Measurements from ENCODE around the gene PCED1B. TPM values are rescaled to one million over a fixed set of nuclear protein-coding genes. Genes with fewer than 3 reads are reported as not detected.

Gene PCED1B
- total RNA-seq, 3 donors from 2014 or later, result 1.6 to 6.2 (median 5.1) TPM

- H3K27me3 ChIP-seq, result no peaks in the 10 kb centered on the region
- H3K4me1 ChIP-seq, result no peaks in the 10 kb centered on the region
- TF ChIP-seq POLR2A (IDR thresholded peaks at IDR 0.05) (no peak), CTCF (IDR thresholded peaks at IDR 0.05) (no peak), POLR2AphosphoS5 (IDR thresholded peaks at IDR 0.05) (no peak)
- H3K4me3 ChIP-seq, result no peak overlapping the region
- peak overlapping the region; percentile 29 to 41 for H3K27ac ChIP-seq
- no peak for DNase-seq (ENCODE audit: low spot score in 2 of 2)
- no peaks in the 10 kb centered on the region for H3K36me3 ChIP-seq
- intact Hi-C loops (cut with DNase I; ENCODE audit: low total_unique reads), result no loop called here
- H3K9me3 ChIP-seq, result no peaks in the 10 kb centered on the region
Observed at GRCh38 chr12:47067176-47067575, 12.2 kb upstream of the PCED1B start.

- DNase-seq (ENCODE audit: low spot score in 2 of 2), result no peak
- no peaks in the 10 kb centered on the region for H3K4me1 ChIP-seq
- no peaks in the 10 kb centered on the region for H3K9me3 ChIP-seq
- H3K36me3 ChIP-seq, result no peaks in the 10 kb centered on the region
- no peak overlapping the region for H3K4me3 ChIP-seq
- intact Hi-C loops (cut with DNase I; ENCODE audit: low total_unique reads), result no loop called here
- TF ChIP-seq POLR2A (IDR thresholded peaks at IDR 0.05) (no peak), POLR2AphosphoS5 (IDR thresholded peaks at IDR 0.05) (no peak), CTCF (IDR thresholded peaks at IDR 0.05) (no peak)
- H3K27me3 ChIP-seq, result no peaks in the 10 kb centered on the region
- peak overlapping the region in 1 of 2 donors; percentile 18 for H3K27ac ChIP-seq
Observed at GRCh38 chr12:47067771-47068431, 11.5 kb upstream of the PCED1B start.

- no peaks in the 10 kb centered on the region for H3K36me3 ChIP-seq
- no peaks in the 10 kb centered on the region for H3K27me3 ChIP-seq
- DNase-seq (ENCODE audit: low spot score in 2 of 2), result no peak
- H3K4me1 ChIP-seq, result no peaks in the 10 kb centered on the region
- TF ChIP-seq POLR2A (IDR thresholded peaks at IDR 0.05) (no peak), CTCF (IDR thresholded peaks at IDR 0.05) (no peak), POLR2AphosphoS5 (IDR thresholded peaks at IDR 0.05) (no peak)
- H3K4me3 ChIP-seq, result no peak overlapping the region
- H3K9me3 ChIP-seq, result no peaks in the 10 kb centered on the region
- intact Hi-C loops (cut with DNase I; ENCODE audit: low total_unique reads), result no loop called here
- no peak overlapping the region for H3K27ac ChIP-seq
Observed at GRCh38 chr12:47068539-47068938, 10.9 kb upstream of the PCED1B start.

- Histone ChIP-seq H3K4me1 (no peaks in the 10 kb centered on the region), H3K27ac (peak overlapping the region; percentile 4 to 7), H3K27me3 (no peaks in the 10 kb centered on the region), H3K36me3 (no peaks in the 10 kb centered on the region), H3K9me3 (no peaks in the 10 kb centered on the region), H3K4me3 (no peak overlapping the region)
- intact Hi-C loops (cut with DNase I; ENCODE audit: low total_unique reads), result loop anchor here (5.0 kb wide), 1 partner anchor 1018 kb away; no protein-coding TSS in a partner anchor
- DNase-seq (ENCODE audit: low spot score in 2 of 2), result no peak
- TF ChIP-seq CTCF (IDR thresholded peaks at IDR 0.05) (no peak), POLR2A (IDR thresholded peaks at IDR 0.05) (no peak), POLR2AphosphoS5 (IDR thresholded peaks at IDR 0.05) (no peak)
Observed at GRCh38 chr12:47070310-47070709, 9.1 kb upstream of the PCED1B start.

GRCh38 chr12:47071241-47071852 is 8.1 kb upstream of the PCED1B start:
- intact Hi-C loops (cut with DNase I; ENCODE audit: low total_unique reads), result loop anchor here (5.0 kb wide), 1 partner anchor 1019 kb away; no protein-coding TSS in a partner anchor
- H3K27ac ChIP-seq, result no peak overlapping the region

More at GRCh38 chr12:47071241-47071852, 8.1 kb upstream of the PCED1B start:
- no peak for DNase-seq (ENCODE audit: low spot score in 2 of 2)
- Histone ChIP-seq H3K27me3 (no peaks in the 10 kb centered on the region), H3K9me3 (no peaks in the 10 kb centered on the region), H3K4me3 (no peak overlapping the region), H3K4me1 (no peaks in the 10 kb centered on the region), H3K36me3 (no peaks in the 10 kb centered on the region)
- TF ChIP-seq CTCF (IDR thresholded peaks at IDR 0.05), result no peak
- no peak for TF ChIP-seq POLR2AphosphoS5 (IDR thresholded peaks at IDR 0.05)
- no peak for TF ChIP-seq POLR2A (IDR thresholded peaks at IDR 0.05)
